Uterus (tissue), 2 donors: ENCODE data around the gene ASMTL.

Experiments
- CTCF ChIP-seq, 4 experiments: fragments of 200-600 bp in 2 of 4; fragments of 450-650 bp in 2 of 4; sonication (generic) in 2 of 4; IDR thresholded peaks; one replicate each; pipeline ENCODE4 v1.5.1; 2016 to 2019; ENCODE audit warnings: antibody characterized with exemption in 4 of 4, mild to moderate bottlenecking in 2 of 4, moderate library complexity in 1 of 4
- POLR2A ChIP-seq, 2 donors: fragments of 450-650 bp; IDR thresholded peaks; one replicate each; pipeline ENCODE4 v1.6.1; 2016; ENCODE audit warnings: antibody characterized with exemption in 2 of 2, mild to moderate bottlenecking in 1 of 2, moderate library complexity in 1 of 2

DNA sequence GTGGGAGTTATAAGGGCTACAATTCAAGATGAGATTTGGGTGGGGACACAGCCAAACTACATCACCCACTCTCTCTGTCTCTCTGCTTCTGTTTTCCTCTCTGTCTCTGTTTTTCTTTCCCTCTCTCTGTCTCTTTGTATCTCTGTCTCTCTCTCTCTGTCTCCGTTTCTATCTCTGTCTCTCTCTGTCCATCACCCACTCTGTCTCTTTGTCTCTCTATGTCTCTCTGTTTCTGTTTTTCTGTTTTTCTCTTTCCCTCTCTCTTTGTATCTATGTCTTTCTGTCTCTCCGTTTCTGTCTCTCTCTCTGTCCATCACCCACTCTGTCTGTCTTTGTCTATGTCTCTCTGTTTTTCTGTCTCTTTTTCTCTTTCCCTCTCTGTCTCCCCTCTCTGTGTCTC is 90.8 kb downstream of the ASMTL start:
- TF ChIP-seq CTCF (IDR thresholded peaks at IDR 0.05) (no peak), POLR2A (IDR thresholded peaks at IDR 0.05) (no peak)
